ENCODE data around the gene GGT6. TPM values are rescaled to one million over a fixed set of nuclear protein-coding genes. Genes with fewer than 3 reads are reported as not detected.
"Not testable (repeated sequence)": the region's sequence is repeated elsewhere in the genome, so short reads cannot be mapped to it uniquely, and the experiment has no call there.

The GGT6 gene
- total RNA-seq, 3 donors from 2014 or later: 12.8 to 33.8 TPM; not detected in 1

DNA sequence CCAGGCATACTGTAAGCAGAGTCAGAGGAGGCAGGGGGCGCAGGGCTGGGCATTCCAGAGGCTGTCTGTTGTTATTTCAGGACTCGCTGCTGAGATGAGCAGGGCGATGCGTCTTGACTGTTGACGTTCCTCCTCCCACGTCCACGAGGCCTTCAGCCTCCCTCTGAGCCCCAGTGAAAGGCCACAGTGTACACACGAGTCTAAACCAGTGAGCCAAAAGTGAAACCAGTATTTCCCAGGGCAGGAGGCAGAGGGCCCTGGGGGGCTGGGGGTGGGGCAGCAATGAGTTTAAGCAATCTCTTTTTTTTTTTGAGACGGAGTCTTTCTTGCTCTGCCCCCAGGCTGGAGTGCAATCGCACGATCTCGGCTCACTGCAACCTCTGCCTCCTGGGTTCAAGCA, 45.4 kb upstream of the GGT6 start:
- Histone ChIP-seq H3K36me3 (no peaks in the 10 kb centered on the region), H3K27ac (peak overlapping the region in 1 of 2 donors; percentile 69), H3K4me3 (no peak overlapping the region), H3K4me1 (no peaks in the 10 kb centered on the region), H3K9me3 (no peaks in the 10 kb centered on the region), H3K27me3 (no peaks in the 10 kb centered on the region)
- intact Hi-C loops (cut with DNase I; ENCODE audit: low total_unique reads): no loop called here
- TF ChIP-seq POLR2AphosphoS5 (IDR thresholded peaks at IDR 0.05) (no peak), POLR2A (IDR thresholded peaks at IDR 0.05) (no peak)
- TF ChIP-seq, protein P1, sequence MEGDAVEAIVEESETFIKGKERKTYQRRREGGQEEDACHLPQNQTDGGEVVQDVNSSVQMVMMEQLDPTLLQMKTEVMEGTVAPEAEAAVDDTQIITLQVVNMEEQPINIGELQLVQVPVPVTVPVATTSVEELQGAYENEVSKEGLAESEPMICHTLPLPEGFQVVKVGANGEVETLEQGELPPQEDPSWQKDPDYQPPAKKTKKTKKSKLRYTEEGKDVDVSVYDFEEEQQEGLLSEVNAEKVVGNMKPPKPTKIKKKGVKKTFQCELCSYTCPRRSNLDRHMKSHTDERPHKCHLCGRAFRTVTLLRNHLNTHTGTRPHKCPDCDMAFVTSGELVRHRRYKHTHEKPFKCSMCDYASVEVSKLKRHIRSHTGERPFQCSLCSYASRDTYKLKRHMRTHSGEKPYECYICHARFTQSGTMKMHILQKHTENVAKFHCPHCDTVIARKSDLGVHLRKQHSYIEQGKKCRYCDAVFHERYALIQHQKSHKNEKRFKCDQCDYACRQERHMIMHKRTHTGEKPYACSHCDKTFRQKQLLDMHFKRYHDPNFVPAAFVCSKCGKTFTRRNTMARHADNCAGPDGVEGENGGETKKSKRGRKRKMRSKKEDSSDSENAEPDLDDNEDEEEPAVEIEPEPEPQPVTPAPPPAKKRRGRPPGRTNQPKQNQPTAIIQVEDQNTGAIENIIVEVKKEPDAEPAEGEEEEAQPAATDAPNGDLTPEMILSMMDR (IDR thresholded peaks at IDR 0.05): no peak
- peak in 1 of 2 donors; percentile 43 for DNase-seq (ENCODE audit: low spot score in 2 of 2)

DNA sequence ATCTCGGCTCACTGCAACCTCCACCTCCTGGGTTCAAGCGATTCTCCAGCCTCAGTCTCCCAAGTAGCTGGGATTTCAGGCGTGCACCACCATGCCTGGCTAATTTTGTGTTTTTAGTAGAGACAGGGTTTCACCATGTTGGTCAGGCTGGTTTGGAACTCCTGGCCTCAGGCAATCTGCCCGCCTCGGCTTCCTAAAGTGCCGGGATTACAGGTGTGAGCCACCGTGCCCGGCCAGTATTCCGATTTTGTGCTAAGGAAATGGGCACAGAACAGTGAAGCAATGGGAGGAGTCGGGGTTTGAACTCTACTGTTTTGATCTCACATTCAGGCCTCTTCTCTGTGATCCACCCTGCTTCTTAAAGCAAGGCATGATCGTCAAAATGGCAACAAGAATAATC, 44.4 kb upstream of the GGT6 start:
- DNase-seq (ENCODE audit: low spot score in 2 of 2); H3K27me3 ChIP-seq; H3K36me3 ChIP-seq; H3K4me1 ChIP-seq; H3K9me3 ChIP-seq; intact Hi-C loops (cut with DNase I; ENCODE audit: low total_unique reads); H3K4me3 ChIP-seq: not testable (repeated sequence)
- peak overlapping the region in 1 of 2 donors; percentile 72 for H3K27ac ChIP-seq

DNA sequence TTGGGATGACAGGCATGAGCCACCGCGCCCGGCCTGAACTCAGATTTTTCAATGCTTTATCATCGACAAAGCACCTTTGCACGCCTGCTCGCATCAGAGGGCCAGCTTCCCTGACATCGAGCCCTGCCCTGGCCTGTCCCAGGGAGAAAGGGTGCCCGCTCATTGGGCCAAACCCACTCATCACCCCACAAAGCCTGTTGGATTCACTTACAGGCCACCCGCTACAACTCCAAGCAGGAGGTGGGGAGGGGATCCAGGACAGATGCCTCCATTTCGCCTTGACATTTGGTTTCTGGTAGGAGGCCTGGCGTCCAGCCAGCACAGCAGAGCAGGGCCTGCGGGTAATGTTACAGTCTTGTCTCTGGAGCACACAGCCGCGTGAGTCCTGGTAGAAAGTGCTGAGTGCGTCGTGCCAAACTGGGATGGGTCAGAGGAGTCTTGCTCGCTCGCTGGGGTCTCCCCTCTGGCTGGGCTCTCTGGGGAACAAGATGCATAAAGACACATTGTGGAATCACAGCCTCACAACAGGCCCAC, 43.8 kb upstream of the GGT6 start:
- Histone ChIP-seq H3K4me3 (no peak overlapping the region), H3K27me3 (no peaks in the 10 kb centered on the region), H3K9me3 (no peaks in the 10 kb centered on the region), H3K4me1 (peaks cover 0 to 8% of the 10 kb centered on the region in 2 donors), H3K36me3 (no peaks in the 10 kb centered on the region), H3K27ac (peak overlapping the region in 1 of 2 donors; percentile 72)
- intact Hi-C loops (cut with DNase I; ENCODE audit: low total_unique reads): no loop called here
- peak in 1 of 2 donors; percentile 30 for DNase-seq (ENCODE audit: low spot score in 2 of 2)
- TF ChIP-seq POLR2A (IDR thresholded peaks at IDR 0.05) (no peak), POLR2AphosphoS5 (IDR thresholded peaks at IDR 0.05) (no peak)
- TF ChIP-seq, protein P1 (IDR thresholded peaks at IDR 0.05): no peak

DNA sequence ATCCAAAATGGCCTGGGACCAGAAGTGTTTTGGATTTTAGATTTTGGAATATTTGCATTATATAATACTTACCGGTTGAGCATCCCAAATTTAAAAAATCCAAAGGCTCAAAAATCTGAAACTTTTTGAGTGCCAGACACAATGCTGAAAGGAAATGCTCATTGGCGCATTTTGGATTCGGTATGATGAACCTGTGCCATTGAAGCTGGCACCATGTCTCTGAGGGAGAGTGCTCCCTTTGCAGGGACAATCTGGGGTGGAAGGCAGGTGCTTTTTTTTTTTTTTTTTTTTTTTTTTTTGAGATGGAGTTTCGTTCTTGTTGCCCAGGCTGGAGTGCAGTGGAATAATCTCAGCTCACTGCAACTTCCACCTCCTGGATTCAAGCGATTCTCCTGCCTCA, 41.7 kb upstream of the GGT6 start:
- no peak for DNase-seq (ENCODE audit: low spot score in 2 of 2)
- H3K36me3 ChIP-seq: no peaks in the 10 kb centered on the region
- H3K4me3 ChIP-seq: no peak overlapping the region
- TF ChIP-seq, protein P1 (IDR thresholded peaks at IDR 0.05): no peak
- TF ChIP-seq POLR2AphosphoS5 (IDR thresholded peaks at IDR 0.05) (no peak), POLR2A (IDR thresholded peaks at IDR 0.05) (no peak)
- H3K4me1 ChIP-seq: peaks cover 0 to 8% of the 10 kb centered on the region in 2 donors
- no peaks in the 10 kb centered on the region for H3K9me3 ChIP-seq
- no peak overlapping the region for H3K27ac ChIP-seq
- intact Hi-C loops (cut with DNase I; ENCODE audit: low total_unique reads): no loop called here
- no peaks in the 10 kb centered on the region for H3K27me3 ChIP-seq

DNA sequence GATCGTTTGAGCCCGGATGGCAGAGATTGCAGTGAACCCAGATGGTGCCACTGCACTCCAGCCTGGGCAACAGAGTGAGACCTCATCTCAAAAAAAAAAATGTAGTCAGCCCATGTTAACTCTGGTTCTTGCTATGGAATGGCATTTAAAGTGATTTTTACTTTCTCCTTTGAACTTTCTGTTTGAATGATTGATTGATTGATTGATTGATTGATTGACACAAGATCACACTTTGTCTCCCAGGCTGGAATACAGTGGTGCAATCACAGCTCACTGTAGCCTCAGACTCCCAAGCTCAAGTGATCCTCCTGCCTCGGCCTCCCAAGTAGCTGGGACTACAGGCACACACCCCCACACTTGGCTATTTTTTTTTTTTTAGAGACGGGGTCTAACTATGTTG, 40.9 kb upstream of the GGT6 start:
- Histone ChIP-seq H3K36me3 (no peaks in the 10 kb centered on the region), H3K4me3 (no peak overlapping the region), H3K4me1 (peaks cover 0 to 8% of the 10 kb centered on the region in 2 donors), H3K27me3 (no peaks in the 10 kb centered on the region), H3K9me3 (no peaks in the 10 kb centered on the region), H3K27ac (no peak overlapping the region)
- intact Hi-C loops (cut with DNase I; ENCODE audit: low total_unique reads): no loop called here
- no peak for TF ChIP-seq POLR2AphosphoS5 (IDR thresholded peaks at IDR 0.05)
- TF ChIP-seq, protein P1 (IDR thresholded peaks at IDR 0.05): no peak
- no peak for TF ChIP-seq POLR2A (IDR thresholded peaks at IDR 0.05)
- no peak for DNase-seq (ENCODE audit: low spot score in 2 of 2)

DNA sequence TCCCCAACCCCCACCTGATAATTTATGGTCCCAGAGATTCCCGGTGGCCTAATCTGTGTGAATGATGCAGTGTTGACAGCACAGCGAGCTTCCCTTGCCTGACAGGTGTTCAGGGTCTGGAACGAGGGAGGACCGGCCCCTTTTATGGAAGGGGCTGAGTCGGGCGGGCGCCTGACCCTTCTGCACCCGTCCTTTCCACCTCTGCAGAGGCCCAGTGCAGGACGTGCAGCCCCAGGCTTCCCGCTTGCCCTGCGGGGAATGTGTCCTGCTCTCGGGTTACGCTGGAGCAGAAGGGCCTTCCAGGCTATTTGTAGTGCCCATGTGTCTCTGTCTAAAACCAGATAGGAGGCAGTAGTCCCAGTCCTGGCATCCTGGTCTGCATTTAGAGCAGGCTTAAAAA, 40.2 kb upstream of the GGT6 start:
- no peak overlapping the region for H3K4me3 ChIP-seq
- no peak for TF ChIP-seq POLR2AphosphoS5 (IDR thresholded peaks at IDR 0.05)
- TF ChIP-seq, protein P1 (IDR thresholded peaks at IDR 0.05): no peak
- no peak for TF ChIP-seq POLR2A (IDR thresholded peaks at IDR 0.05)
- H3K27ac ChIP-seq: peak overlapping the region; percentile 58 to 87
- H3K36me3 ChIP-seq: no peaks in the 10 kb centered on the region
- DNase-seq (ENCODE audit: low spot score in 2 of 2): no peak
- H3K9me3 ChIP-seq: no peaks in the 10 kb centered on the region
- intact Hi-C loops (cut with DNase I; ENCODE audit: low total_unique reads): no loop called here
- H3K4me1 ChIP-seq: peaks cover 0 to 8% of the 10 kb centered on the region in 2 donors
- no peaks in the 10 kb centered on the region for H3K27me3 ChIP-seq
